HG03442 (cell line): Measurements from ENCODE around the gene FKBP8.

Experiments
- ATAC-seq: cut with Tn5 transposase; IDR thresholded peaks from one replicate; pipeline ENCODE4 v1.9.1; 2021; ENCODE audit warnings: mild to moderate bottlenecking, moderate library complexity; ENCODE audit not compliant: unreplicated experiment

FKBP8 gene

DNA sequence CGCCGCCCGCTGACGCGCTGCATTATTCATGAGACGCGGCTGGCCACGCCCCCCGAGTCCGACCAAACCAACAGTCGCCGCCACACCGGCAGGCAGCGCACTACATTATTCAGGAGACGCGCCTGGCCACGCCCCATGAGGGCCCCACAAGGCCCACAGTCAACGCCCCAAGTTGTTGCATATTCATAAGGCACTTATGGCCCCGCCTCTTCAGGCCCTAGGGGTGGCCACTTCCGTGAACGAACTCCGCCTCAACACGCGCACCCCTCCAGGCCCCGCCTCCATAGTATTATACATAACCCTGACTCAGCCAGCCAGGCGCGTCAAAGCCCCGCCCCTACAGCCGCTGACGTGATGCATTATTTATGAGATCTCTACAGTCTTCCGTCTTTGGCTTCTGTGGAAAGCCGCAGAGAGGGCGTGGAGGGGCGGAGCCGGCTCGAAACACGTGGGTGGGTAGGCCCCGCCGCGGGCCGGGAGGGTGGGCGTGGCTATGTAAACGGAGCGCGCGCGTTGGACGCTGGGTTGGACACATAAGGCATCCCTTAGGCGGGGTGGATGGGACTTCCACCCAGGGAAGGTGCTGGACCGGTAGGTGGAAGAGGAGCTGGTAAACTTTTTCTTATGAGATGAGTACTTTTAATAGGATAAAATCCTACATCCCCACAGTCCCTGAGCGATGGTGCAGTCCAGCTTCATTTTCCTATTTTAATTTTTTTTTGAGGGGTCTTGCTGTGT is 21.1 kb downstream of the FKBP8 start:
- peak; percentile 80 for ATAC-seq

DNA sequence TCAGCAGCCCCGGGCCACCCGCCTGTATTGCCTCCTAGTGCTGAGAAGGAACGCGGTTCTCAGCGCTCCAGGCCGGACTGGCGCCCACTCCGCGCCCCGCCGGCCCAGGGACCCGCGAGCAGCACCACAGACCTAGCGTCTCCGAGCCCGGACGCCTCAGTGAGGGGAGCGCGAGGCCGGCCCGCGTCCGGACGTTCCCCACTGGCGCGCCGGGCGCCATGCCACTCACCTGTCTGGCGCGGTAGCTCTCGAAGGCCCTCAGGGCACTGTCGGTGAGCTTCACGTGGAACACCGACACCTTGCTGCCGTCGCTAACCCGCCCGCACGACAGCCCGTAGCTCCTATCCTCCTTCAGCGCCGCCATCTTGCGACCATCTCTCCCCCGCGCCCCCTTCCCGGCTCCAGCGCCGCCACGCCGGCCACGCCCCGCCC is 21.7 kb downstream of the FKBP8 start, which contains the start of gene ELL:
Gene ELL, minus strand, starts transcription at position 379 of the 432 bp plus-strand sequence. Its CDS starts 15 bp downstream, at position 364.
- ATAC-seq, result peak; percentile 7

DNA sequence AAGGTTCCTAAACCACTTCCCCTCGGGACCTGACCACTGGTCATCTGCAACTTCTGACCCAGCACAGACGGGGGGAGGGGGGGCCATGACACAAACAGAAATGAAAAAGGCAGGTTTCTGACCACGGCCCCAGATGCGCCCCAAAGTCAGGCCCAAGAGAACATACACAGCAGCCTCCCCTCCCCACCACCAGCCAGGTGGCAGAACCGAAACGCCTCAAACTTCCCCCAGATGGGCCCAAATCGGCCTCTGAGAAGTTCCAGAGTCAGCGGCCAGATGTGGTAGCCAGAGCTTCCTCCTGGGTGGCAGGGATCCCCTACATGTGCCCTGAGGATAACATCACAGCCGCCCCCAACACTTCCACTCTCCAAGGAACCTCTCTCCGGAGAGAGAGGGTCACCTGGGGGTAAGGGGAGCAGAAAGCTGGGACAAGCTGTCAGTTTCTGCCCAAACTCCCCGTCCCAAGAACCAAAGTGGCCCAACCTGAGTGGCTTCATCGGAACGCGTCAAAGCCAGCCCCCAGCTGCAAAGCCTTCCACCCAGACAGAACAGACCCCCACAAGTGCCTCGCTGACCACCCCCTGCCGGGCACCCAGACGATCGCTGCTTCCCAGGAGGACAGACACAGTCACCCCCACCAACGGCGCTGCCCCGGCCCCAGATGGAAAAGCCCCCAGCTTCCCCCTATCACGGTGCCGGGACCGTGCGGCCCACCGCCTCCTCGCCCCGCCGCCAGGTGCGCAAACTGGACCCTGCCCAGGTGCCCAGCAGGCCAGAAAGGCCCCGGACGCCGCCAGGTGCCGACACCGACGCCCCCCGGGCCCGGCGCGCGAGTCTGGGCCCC is 22.3 kb downstream of the FKBP8 start:
- no peak for ATAC-seq

DNA sequence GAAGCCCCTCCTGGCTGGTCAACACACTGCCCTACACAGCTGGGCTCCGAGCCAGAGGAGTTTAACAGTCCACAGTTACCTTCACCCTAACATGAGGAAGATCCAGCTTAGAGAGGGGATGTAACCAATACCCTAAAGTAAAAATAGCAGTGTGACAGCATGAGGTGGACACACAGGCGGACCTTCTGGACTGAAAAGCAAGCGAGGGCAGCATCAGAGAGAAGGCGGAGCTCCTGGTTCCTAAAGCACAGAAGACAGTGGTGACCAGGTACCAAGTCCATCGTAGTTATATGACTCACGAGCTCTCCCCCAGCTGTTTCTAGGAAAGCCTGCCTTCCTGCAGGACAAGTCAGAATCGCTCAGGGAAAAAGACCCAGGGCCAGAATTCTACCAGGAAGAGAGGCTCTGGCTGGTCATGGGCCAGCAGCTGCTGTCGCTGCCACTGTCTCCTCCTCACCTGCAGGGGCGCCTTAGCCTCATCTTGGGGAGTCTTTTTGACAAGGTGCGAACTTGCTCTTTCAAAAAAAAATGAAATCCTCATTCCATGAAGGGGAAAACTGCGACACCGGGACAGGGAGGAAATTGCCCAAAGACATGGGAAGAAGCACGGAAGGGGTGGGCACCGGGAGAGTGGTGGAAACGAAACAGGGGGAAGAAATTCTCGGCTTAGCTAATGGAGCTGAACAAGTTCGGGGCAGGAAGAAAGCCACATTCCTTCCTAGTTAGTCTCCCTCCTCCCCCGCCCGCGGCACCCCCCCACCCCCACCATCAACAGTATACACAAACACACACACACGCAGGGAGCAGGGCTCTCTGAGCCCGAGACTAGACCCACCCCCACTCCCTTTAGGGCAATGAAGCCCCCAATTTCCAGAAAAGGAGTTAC is 23.2 kb downstream of the FKBP8 start:
- ATAC-seq, result no peak

DNA sequence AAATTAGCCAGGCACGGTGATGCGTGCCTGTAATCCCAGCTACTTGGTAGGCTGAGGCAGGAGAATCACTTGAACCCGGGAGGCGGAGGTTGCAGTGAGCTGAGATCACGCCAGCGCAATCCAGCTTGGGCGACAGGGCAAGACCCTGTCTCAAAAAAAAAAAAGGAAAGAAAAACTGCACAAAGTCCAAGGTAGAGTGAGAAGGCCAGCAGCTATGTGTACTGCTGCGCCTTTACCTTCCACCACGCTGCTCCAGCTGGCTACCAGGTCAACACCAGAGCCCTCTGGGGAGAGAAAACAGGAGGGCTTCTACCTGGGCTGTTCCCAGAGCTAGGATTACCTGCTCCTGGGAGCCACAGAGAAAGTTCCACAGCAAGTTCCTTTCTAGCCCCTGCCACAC is 24.7 kb downstream of the FKBP8 start:
- ATAC-seq, result no peak

DNA sequence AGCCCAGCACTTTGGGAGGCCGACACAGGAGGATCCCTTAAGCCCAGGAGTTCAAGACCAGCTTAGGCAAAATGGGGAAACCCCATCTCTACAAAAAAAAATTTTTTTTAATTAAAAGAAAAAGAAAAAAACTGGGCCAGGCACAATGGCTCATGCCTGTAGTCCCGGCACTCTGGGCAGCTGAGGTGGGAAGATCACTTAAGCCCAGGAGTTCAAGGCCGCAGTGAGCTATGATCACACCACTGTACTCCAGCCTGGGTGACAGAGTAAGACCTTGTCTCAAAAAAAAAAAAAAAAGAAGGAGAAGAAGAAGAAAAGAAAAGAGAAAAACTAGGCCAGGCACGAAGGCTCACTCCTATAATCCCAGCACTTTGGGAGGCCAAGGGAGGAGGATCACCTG is 25.8 kb downstream of the FKBP8 start:
- no peak for ATAC-seq

DNA sequence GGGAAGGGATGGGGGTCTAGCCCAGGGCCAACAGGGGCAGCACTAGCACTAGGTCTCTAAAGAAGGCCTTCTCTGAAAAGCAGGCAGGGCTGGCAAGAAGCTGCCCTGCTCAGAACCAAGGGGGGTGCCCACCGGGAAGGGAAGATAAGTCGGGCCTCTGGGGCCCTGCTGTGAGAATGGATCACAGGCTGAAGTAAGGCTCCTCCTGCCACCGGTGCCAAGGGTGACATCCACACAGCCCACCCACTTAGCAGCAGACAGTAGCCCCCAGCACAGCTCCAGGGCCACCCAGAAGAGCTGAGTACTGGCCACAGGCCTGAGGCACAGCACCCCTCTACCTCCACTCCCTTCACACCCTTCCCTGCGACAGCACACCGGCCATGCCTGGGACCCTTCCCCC is 27.4 kb downstream of the FKBP8 start:
- no peak for ATAC-seq

DNA sequence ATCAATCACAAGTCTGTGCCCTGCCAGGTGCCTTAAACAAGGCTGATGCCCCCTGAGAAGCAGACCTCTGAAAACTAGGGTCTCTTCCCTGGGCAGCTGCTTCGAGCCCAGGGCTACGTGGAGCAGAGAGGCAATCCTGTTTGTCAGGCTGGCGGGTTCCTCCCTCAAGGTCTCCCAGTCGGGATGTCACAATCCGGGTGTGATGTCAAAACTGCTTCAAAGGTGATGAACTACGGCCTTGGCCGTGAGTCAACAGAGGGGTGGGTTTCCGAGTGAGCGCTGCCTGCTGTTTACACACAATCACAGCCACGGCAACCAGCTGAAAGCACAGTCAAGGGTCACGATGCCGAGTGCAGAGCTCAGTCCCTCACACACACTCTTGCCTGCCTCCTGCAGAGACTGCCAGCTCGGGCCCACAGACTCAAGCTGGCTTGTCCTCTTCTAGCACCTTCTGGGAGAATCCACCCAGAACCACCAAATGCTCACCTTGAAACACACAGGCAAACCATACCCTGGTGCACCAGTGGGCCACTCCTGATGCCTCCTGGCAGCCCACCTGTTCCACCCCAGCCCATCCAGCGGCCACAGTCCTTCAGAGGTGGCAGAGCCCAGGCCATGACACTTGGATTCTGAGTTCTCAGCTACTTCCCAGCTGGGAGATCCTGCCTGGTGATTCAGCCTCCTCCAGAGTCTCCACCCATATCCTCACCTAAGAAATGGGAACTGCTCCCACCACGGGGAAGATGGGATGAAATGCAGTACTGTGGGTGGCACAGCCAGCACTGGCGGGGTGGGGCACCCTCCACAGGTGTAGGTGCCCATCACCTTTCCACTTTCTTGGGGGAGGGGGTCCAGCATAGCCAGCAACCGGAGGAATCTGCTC is 28.3 kb downstream of the FKBP8 start:
- ATAC-seq, result no peak

DNA sequence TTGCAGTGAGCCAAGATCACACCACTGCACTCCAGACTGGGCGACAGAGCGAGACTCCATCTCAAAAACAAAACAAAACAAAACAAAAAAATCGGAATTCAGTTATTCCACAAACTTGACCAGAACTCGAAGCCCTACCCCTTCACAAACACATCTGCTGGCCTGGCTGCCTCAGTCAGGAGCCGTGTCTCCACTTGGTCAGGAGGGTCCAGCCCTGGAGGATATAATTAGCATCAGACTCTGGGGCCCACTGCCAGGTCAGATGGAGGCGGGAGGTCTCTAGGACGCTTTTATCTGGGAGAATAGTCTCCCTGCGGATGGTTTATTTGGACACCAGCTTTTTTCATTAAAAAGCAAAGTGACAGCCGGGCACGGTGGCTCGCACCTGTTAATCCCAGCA is 29.5 kb downstream of the FKBP8 start:
- ATAC-seq, result no peak

DNA sequence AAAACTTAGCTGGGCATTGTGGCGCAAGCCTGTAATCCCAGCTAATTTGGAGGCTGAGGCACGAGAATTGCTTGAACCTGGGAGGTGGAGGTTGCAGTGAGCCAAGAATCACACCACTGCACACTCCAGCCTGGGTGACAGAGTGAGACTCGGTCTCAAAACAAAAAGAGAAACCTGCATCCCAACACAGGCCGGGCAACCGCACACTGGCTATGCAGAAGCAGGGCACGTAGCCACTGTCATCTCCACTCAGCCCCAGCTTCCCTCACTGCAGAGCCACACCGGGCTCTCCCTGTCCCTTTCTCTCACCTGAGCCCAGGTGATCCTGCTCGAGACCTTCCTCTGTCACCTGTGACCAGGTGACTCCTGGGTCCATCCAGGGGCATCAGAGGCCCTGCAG is 33.2 kb downstream of the FKBP8 start:
- ATAC-seq, result no peak

DNA sequence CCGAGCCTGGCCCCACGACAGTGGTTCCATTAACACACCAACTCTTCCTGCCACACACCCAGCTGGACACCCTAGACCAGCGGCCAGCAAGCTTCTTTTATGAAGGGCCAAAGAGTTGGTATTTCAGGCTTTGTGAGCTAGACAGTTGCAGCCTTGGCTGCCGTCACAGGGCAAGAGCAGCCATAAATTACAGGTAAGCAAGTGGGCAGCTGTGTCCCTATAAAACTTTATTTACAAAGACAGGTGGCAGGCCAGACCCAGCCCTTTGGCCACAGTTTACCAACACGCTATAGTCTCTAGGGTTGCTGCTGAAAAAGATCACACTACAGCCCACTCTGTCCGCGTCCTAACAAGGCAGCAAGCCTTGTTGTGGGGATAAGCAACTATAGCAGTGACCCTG is 34.8 kb downstream of the FKBP8 start:
- ATAC-seq, result no peak

DNA sequence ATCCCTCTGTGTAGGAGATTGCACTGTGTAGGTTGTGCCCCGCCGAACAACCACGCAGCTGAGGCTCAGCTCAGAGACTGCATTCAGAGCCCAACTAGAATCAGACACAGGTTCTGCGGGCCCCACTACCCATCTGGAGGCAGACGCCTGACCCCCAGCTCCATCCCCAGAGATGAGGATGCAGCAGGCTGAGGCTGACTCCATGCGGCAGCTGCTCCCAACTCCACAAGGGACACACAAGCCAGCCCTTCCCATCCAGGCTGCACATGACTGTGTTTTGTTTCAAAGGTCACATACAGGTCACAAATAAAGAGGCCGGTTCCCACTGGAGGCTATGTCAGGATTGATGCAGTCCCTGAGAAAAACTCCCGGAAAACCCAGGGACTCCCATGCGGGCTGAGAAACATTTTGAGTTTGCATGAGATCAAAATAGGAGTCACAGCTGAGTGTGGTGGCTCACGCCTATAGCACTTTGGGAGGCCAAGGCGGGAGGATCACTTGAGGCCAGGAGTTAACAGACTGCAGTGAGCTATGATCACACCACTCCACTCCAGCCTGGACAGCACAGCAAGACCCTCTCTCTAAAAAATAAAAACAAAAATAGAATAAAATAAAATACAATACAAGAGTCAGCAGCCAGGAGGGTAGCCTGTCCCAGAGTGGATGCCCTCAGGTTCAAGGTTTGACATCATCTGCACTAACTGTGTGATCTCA is 35.5 kb downstream of the FKBP8 start:
- no peak for ATAC-seq

DNA sequence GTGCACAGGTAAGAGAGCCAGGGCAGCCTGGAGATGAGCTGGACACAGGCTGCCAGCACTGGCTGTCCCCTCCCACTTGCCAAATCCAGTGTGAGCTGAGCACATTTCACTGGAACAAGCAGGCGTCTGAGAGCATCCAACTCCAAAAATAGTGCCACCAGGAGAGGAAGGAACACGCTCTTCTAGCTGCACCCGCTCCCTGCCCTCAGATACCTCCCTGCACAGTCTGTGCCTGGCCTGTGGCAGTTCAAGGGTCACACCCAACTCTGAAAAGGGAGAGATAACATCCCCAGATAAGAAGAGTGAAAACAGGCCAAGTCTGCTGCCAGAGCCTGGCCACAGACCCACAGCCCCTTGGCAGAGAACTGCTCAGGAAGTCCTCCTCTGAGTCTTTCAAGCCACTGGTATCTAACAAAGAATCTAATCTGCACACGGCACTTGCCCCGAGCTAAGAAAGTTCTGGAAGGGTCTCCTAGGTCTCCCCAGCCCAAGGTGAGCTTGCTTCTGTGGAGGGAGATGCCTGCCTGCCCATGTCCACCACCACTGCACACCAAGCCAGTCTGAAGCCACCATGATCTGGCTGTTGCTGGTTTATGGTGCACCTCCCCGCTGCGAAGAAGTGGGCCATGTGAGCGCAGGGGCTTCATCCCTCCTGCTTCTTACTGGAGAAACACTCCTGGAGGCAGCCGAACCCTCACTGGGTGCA is 36.2 kb downstream of the FKBP8 start:
- ATAC-seq, result no peak

DNA sequence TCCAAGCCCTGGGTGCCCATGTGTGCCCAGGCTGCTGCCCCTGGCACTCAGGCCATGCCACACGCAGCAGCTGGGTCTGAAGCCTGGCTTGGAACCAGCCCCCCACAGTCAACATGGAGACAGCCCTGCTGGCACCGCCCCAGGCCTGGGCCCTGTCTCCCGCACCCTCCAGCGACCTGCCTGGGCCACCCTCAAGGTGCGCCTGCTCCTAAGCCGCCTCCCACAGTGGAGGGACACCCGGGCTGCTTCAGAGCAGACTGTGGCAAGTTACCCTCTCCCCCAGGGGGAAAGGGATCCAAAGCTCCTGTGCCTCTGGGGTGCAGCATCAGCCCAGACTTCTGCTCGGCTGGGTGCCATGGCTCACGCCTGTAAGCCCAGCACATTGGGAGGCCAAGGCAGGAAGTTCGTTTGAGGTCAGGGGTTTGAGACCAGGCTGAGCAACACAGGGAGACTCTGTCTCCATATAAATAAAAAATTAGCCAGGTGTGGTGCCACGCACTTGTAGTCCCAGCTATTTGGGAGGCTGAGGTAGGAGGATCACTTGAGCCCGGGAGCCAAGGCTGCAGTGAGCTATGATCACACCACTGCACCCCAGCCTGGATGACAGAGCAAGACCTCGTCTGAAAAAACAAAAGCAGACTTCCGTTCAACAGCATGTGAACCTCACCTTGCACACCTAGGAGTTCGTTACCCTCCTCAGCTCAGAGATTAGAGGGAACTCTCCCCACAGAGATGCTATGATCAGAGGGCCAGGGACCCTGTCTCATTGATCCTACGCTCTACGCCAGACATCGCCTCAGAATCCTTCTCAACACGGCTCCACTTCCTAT is 37.1 kb downstream of the FKBP8 start:
- no peak for ATAC-seq

DNA sequence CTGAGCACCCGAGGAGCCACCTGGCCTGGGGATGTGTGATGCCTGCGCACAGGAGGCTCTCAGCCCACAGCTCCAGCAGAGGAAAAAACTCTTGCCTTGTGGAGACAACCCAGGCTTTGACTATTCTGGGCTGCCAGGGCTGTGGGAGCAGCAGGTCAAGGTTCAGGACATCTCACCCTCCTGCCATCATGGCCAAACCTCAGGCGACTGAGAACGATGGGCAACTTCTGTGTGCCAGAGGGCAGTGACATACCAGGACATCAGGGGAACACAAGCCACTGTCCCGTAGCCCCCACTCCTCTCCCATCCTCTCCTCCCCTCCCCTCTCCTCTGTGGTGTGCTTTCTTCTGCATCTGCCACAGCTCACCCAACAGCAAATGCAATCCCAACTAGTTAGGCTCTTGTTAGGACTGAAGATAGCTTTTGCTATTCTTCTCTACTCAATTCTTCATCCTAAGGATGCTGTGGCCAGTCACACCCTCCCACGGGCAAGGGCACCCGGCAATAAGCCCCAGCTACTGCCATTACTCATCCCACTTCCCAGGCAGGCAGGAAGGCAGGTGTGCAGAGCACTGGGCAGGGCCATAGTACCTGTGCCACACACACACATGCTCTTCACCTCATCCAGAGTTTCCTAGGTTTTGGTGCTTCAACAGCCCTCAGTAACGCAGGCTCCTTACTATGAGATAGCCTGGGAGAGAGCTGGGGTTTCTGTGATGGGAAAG is 38.3 kb downstream of the FKBP8 start:
- ATAC-seq, result no peak

DNA sequence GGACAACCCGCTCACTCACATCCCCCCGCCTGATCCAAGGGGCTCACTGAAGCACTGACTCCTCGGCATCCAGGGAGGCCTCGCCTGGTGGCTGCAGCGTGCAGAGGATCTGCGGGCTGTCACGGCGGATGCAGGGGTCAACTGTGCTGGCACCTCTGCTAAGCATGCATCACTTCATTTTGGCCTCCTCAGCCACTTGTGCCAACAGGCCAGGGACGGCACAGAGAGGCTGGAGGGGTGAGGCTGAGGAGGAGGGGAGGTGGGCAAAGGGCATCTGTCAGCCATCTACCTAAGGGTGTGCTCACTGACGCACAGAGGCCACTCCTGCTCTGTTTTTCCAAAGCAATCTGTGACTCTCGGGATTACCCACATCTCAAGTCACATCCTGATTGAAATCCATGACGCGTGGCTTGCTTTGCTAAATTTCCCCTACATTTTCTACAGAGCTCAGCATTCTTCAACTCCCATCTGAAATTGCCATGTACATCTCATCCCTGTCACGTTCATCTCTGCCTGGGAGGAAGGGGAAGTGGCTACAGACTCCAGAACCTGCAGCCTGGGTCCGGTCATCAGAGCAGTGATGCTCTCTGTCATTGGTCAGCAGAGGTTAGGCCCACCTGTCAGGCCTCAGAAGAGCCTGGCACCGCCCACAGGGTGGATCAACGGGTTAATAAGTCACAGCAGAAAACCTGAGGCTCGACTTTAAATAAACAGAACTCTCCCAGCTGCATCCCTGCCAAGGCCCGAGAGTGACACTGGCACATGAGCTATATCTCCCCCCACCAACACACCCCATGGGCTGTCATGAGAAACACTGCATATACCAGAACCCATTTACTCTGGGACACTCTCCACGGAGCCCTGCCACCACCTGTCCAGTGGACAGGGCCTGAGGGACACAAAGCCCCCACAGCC is 39.1 kb downstream of the FKBP8 start:
- no peak for ATAC-seq
